Activated naive CD4-positive, alpha-beta T cell treated with anti-CD3 and anti-CD28 coated beads for 36 hours (primary cell): ENCODE data around the gene PLPPR4. TPM values are rescaled to one million over a fixed set of nuclear protein-coding genes. Genes with fewer than 3 reads are reported as not detected.

Source experiments
- CTCF ChIA-PET: fragments of 350-600 bp; sonication (Branson Sonifier 250); formaldehyde crosslinking; loops from one replicate; lab custom pipeline; 2021; ENCODE audit warnings: antibody characterized with exemption; lab: Charles Lee
- DNase-seq: peaks from one replicate; pipeline ENCODE4 v3.0.0-alpha.2; 2020
- H3K27ac Mint-ChIP-seq: one replicate; pipeline ENCODE4 v1.8.0; 2021; ENCODE audit warnings: mild to moderate bottlenecking, mixed read lengths
- H3K27me3 Mint-ChIP-seq: one replicate; pipeline ENCODE4 v1.8.0; 2021; ENCODE audit warnings: low read depth, mixed read lengths
- H3K36me3 Mint-ChIP-seq: one replicate; pipeline ENCODE4 v1.8.0; 2021; ENCODE audit warnings: low read depth, mixed read lengths
- H3K4me1 Mint-ChIP-seq: one replicate; pipeline ENCODE4 v1.8.0; 2021; ENCODE audit warnings: low read depth, mixed read lengths
- H3K4me3 Mint-ChIP-seq: one replicate; pipeline ENCODE4 v1.8.0; 2021; ENCODE audit warnings: mild to moderate bottlenecking, moderate library complexity, mixed read lengths
- H3K9me3 Mint-ChIP-seq: one replicate; pipeline ENCODE4 v1.8.0; 2021; ENCODE audit warnings: mixed read lengths
- intact Hi-C: fragments of 100-400 bp; cut with micrococcal nuclease; formaldehyde crosslinking; loops from one replicate; pipeline ENCODE4 v1.15.1; 2023
- total RNA-seq, 2 experiments: library from RNA; stranded (reverse); gene quantifications; one replicate each; pipeline ENCODE4 v1.2.3, GENCODE V29; 2021

The PLPPR4 gene
- total RNA-seq, 2 experiments from 2014 or later = not detected

- Mint-ChIP-seq H3K27me3 (peaks cover 5% of the 10 kb centered on the region), H3K9me3 (no peaks in the 10 kb centered on the region), H3K4me1 (no peaks in the 10 kb centered on the region), H3K4me3 (no peak overlapping the region), H3K36me3 (no peaks in the 10 kb centered on the region), H3K27ac (no peak overlapping the region)
- no peak for DNase-seq
- intact Hi-C loops = no loop called here
- CTCF ChIA-PET = interaction anchor here (0.6 kb wide), 1 partner anchor 219 kb away, joined by 3 read pairs; no protein-coding TSS in a partner anchor
Measured at GRCh38 chr1:99326215-99326949, 62.1 kb downstream of the PLPPR4 start.

GRCh38 chr1:99327357-99327756, 63.1 kb downstream of the PLPPR4 start:
- intact Hi-C loops = no loop called here
- no peak for DNase-seq
- no peak overlapping the region for H3K27ac Mint-ChIP-seq
- H3K36me3 Mint-ChIP-seq = no peaks in the 10 kb centered on the region
- H3K4me1 Mint-ChIP-seq = no peaks in the 10 kb centered on the region
- H3K4me3 Mint-ChIP-seq = no peak overlapping the region
- no peaks in the 10 kb centered on the region for H3K9me3 Mint-ChIP-seq
- peaks cover 5% of the 10 kb centered on the region for H3K27me3 Mint-ChIP-seq
- CTCF ChIA-PET = interaction anchor here (0.6 kb wide), 1 partner anchor 220 kb away, joined by 3 read pairs; no protein-coding TSS in a partner anchor

- Mint-ChIP-seq H3K4me1 (no peaks in the 10 kb centered on the region), H3K27ac (no peak overlapping the region), H3K36me3 (no peaks in the 10 kb centered on the region), H3K27me3 (peaks cover 5% of the 10 kb centered on the region), H3K9me3 (no peaks in the 10 kb centered on the region), H3K4me3 (no peak overlapping the region)
- CTCF ChIA-PET = no interaction called here
- intact Hi-C loops = no loop called here
- DNase-seq = no peak
Measured at GRCh38 chr1:99328171-99328570, 63.9 kb downstream of the PLPPR4 start.

- Mint-ChIP-seq H3K9me3 (no peaks in the 10 kb centered on the region), H3K4me3 (no peak overlapping the region), H3K27ac (no peak overlapping the region), H3K36me3 (no peaks in the 10 kb centered on the region), H3K4me1 (no peaks in the 10 kb centered on the region), H3K27me3 (peaks cover 5% of the 10 kb centered on the region)
- CTCF ChIA-PET = no interaction called here
- intact Hi-C loops = no loop called here
- DNase-seq = no peak
Measured at GRCh38 chr1:99331083-99331482, 66.8 kb downstream of the PLPPR4 start.

- intact Hi-C loops = no loop called here
- no peaks in the 10 kb centered on the region for H3K4me1 Mint-ChIP-seq
- H3K9me3 Mint-ChIP-seq = no peaks in the 10 kb centered on the region
- no peak overlapping the region for H3K27ac Mint-ChIP-seq
- no peak overlapping the region for H3K4me3 Mint-ChIP-seq
- CTCF ChIA-PET = no interaction called here
- no peak for DNase-seq
- peaks cover 5% of the 10 kb centered on the region for H3K27me3 Mint-ChIP-seq
- H3K36me3 Mint-ChIP-seq = no peaks in the 10 kb centered on the region
Measured at GRCh38 chr1:99331636-99332035, 67.3 kb downstream of the PLPPR4 start.

- Mint-ChIP-seq H3K4me1 (no peaks in the 10 kb centered on the region), H3K27ac (no peak overlapping the region), H3K27me3 (no peaks in the 10 kb centered on the region), H3K4me3 (no peak overlapping the region), H3K9me3 (no peaks in the 10 kb centered on the region), H3K36me3 (no peaks in the 10 kb centered on the region)
- DNase-seq = no peak
- CTCF ChIA-PET = interaction anchor here (0.6 kb wide), 2 partner anchors 9 to 80 kb away, joined by 3 read pairs; no protein-coding TSS in a partner anchor
- intact Hi-C loops = no loop called here
Measured at GRCh38 chr1:99332561-99332960, 68.3 kb downstream of the PLPPR4 start.

GRCh38 chr1:99334991-99335390, 70.7 kb downstream of the PLPPR4 start:
- no peak overlapping the region for H3K4me3 Mint-ChIP-seq
- H3K9me3 Mint-ChIP-seq = no peaks in the 10 kb centered on the region
- no peaks in the 10 kb centered on the region for H3K27me3 Mint-ChIP-seq
- no peak for DNase-seq
- H3K27ac Mint-ChIP-seq = no peak overlapping the region
- H3K4me1 Mint-ChIP-seq = no peaks in the 10 kb centered on the region
- CTCF ChIA-PET = no interaction called here
- no peaks in the 10 kb centered on the region for H3K36me3 Mint-ChIP-seq
- intact Hi-C loops = loop anchor here (5.0 kb wide), 1 partner anchor 1367 kb away; no protein-coding TSS in a partner anchor

GRCh38 chr1:99347041-99347684, 82.9 kb downstream of the PLPPR4 start:
- H3K4me1 Mint-ChIP-seq = no peaks in the 10 kb centered on the region
- DNase-seq = no peak
- intact Hi-C loops = no loop called here
- peaks cover 10% of the 10 kb centered on the region for H3K27me3 Mint-ChIP-seq
- H3K9me3 Mint-ChIP-seq = peaks cover under 1% of the 10 kb centered on the region
- CTCF ChIA-PET = no interaction called here
- H3K27ac Mint-ChIP-seq = no peak overlapping the region
- H3K36me3 Mint-ChIP-seq = no peaks in the 10 kb centered on the region
- no peak overlapping the region for H3K4me3 Mint-ChIP-seq

GRCh38 chr1:99348397-99349132, 84.3 kb downstream of the PLPPR4 start:
- Mint-ChIP-seq H3K27me3 (no peaks in the 10 kb centered on the region), H3K4me3 (no peak overlapping the region), H3K9me3 (no peaks in the 10 kb centered on the region), H3K4me1 (no peaks in the 10 kb centered on the region), H3K36me3 (no peaks in the 10 kb centered on the region), H3K27ac (no peak overlapping the region)
- no peak for DNase-seq
- intact Hi-C loops = no loop called here
- CTCF ChIA-PET = no interaction called here

- no peak overlapping the region for H3K27ac Mint-ChIP-seq
- no peaks in the 10 kb centered on the region for H3K27me3 Mint-ChIP-seq
- intact Hi-C loops = no loop called here
- H3K36me3 Mint-ChIP-seq = no peaks in the 10 kb centered on the region
- CTCF ChIA-PET = no interaction called here
- no peaks in the 10 kb centered on the region for H3K4me1 Mint-ChIP-seq
- no peak overlapping the region for H3K4me3 Mint-ChIP-seq
- DNase-seq = no peak
- no peaks in the 10 kb centered on the region for H3K9me3 Mint-ChIP-seq
Measured at GRCh38 chr1:99352821-99353220, 88.5 kb downstream of the PLPPR4 start.

GRCh38 chr1:99358770-99359169, 94.5 kb downstream of the PLPPR4 start:
- Mint-ChIP-seq H3K27me3 (peaks cover 3% of the 10 kb centered on the region), H3K4me3 (no peak overlapping the region), H3K36me3 (no peaks in the 10 kb centered on the region), H3K4me1 (no peaks in the 10 kb centered on the region), H3K9me3 (no peaks in the 10 kb centered on the region), H3K27ac (no peak overlapping the region)
- no peak for DNase-seq
- intact Hi-C loops = no loop called here
- CTCF ChIA-PET = no interaction called here
